Naive B cell (primary cell): ENCODE data around the gene CDK14. TPM values are rescaled to one million over a fixed set of nuclear protein-coding genes. Genes with fewer than 3 reads are reported as not detected.
"Not testable (repeated sequence)": the region's sequence is repeated elsewhere in the genome, so short reads cannot be mapped to it uniquely, and the experiment has no call there.

Experiments used
- ATAC-seq, 2 donors: fragments of 150-1000 bp; cut with Tn5 transposase; 2 replicates each; pipeline ENCODE4 v1.10.0; 2021; ENCODE audit warnings: low read depth in 2 of 2, mild to moderate bottlenecking in 2 of 2, moderate library complexity in 2 of 2
- DNase-seq: peaks from one replicate; pipeline ENCODE4 v3.0.0; 2022
- H3K27ac Mint-ChIP-seq, 6 donors: one replicate each; pipeline ENCODE4 v1.8.0; 2020 to 2022; ENCODE audit warnings: mild to moderate bottlenecking in 6 of 6, mixed read lengths in 6 of 6, moderate library complexity in 5 of 6, inconsistent platforms in 2 of 6
- H3K27me3 Mint-ChIP-seq, 3 donors: one replicate each; pipeline ENCODE4 v1.8.0; 2021 to 2022; ENCODE audit warnings: mixed read lengths in 3 of 3, mild to moderate bottlenecking in 1 of 3
- H3K36me3 Mint-ChIP-seq, 2 donors: one replicate each; pipeline ENCODE4 v1.8.0; 2020 to 2022; ENCODE audit warnings: mixed read lengths in 2 of 2, inconsistent platforms in 1 of 2, mild to moderate bottlenecking in 1 of 2
- H3K4me1 Mint-ChIP-seq, 3 donors: one replicate each; pipeline ENCODE4 v1.8.0; 2020 to 2022; ENCODE audit warnings: mixed read lengths in 3 of 3, inconsistent platforms in 1 of 3, mild to moderate bottlenecking in 1 of 3, moderate library complexity in 1 of 3
- H3K4me3 Mint-ChIP-seq, 8 donors: one replicate each; pipeline ENCODE4 v1.8.0; 2020 to 2022; ENCODE audit warnings: mild to moderate bottlenecking in 8 of 8, mixed read lengths in 8 of 8, moderate library complexity in 8 of 8, inconsistent platforms in 2 of 8
- H3K9me3 Mint-ChIP-seq, 7 donors: one replicate each; pipeline ENCODE4 v1.8.0; 2020 to 2022; ENCODE audit warnings: mixed read lengths in 7 of 7, mild to moderate bottlenecking in 5 of 7, inconsistent platforms in 2 of 7, moderate library complexity in 1 of 7
- polyA plus RNA-seq, 6 donors: library from polyadenylated mRNA; unstranded; fragments of 300-500 nt; fragmentation: Illumina TruSeq; gene quantifications; one replicate each; pipeline ENCODE4 v1.2.3, GENCODE V29; 2021; ENCODE audit warnings: low read depth in 6 of 6

The CDK14 gene
- polyA plus RNA-seq, 6 donors from 2014 or later: 22.8 to 55.5 (median 42.3) TPM

DNA sequence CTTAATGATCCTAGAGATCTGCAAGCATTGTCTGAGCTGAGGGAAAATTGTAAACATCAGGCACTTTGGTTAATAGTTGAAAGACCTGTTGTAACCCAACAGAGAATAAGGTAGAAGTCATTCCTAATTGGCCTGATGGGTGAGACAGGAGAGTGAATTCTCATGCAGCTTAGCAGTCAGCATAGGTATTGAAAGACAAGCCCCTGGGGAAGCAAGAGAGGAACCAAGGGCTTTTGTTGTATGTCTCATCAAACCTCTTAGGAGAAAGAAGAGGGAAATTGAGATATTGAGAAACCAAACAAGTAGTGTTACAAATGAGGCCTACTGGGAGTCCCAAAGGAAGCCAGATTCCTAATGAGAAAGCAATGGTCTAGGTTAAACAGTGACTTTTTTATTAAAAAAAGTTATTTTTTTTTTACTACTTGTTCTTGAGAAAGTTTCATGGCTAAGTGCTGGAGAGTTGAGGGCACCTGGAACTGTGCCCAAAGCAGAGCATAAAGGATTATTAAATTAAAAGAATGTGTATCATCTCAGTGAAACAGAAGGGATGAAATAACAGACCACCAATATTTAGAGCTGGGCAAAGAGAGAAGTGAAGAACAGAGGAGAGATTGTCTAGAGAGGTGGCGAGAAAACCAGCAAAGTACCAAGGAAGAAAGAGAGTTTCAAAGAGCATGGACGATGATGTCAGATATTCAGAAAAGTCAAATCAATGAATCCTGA lies 168.9 kb downstream of the CDK14 start:
- Mint-ChIP-seq H3K4me1 (peaks cover 49 to 73% (median 56%) of the 10 kb centered on the region in 3 donors), H3K9me3 (peaks cover 0 to 26% (median 20%) of the 10 kb centered on the region in 7 donors), H3K4me3 (peak overlapping the region in 3 of 8 donors; percentile 2 to 42 (median 29)), H3K27me3 (no peaks in the 10 kb centered on the region), H3K36me3 (peaks cover 44 to 47% of the 10 kb centered on the region in 2 donors), H3K27ac (peak overlapping the region; percentile 21 to 85 (median 78))
- DNase-seq (no peak), ATAC-seq (peak in 1 of 2 donors; percentile 35)

- Mint-ChIP-seq H3K4me1 (peaks cover 50 to 70% (median 56%) of the 10 kb centered on the region in 3 donors), H3K4me3 (peak overlapping the region in 3 of 8 donors; percentile 17 to 53 (median 21)), H3K36me3 (peaks cover 57 to 59% of the 10 kb centered on the region in 2 donors), H3K27ac (peak overlapping the region in 3 of 6 donors; percentile 72 to 88 (median 77)), H3K9me3 (peaks cover 12 to 46% (median 39%) of the 10 kb centered on the region in 7 donors), H3K27me3 (no peaks in the 10 kb centered on the region)
- ATAC-seq (no peak), DNase-seq (no peak)
Observed at GRCh38 chr7:90766814-90767564, 170.9 kb downstream of the CDK14 start.

- Mint-ChIP-seq H3K9me3 (peaks cover 16 to 59% (median 51%) of the 10 kb centered on the region in 7 donors), H3K36me3 (peaks cover 56 to 61% of the 10 kb centered on the region in 2 donors), H3K27me3 (no peaks in the 10 kb centered on the region), H3K27ac (peak overlapping the region in 1 of 6 donors; percentile 43), H3K4me3 (no peak overlapping the region), H3K4me1 (peaks cover 50 to 64% (median 53%) of the 10 kb centered on the region in 3 donors)
- ATAC-seq (no peak), DNase-seq (no peak)
Observed at GRCh38 chr7:90768301-90768700, 172.2 kb downstream of the CDK14 start.

DNA sequence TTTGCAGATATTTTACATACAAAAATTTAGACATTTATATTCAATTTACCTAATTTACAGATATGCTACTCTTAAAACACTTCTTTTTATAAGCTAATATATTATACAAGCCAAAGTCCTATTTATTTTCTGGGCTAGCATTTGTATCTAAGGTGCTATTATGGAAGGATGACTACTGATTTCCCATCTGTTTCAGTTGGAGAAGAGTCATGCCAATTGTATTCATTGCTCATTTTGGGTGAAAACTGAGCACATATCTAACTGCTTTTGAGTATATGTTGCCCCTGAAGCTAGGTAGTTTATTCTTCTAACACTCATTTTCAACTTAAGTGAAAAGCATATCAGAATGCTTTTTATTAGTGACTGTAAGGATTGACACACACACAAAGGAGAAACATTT lies 172.9 kb downstream of the CDK14 start:
- H3K4me1 Mint-ChIP-seq: peaks cover 47 to 57% (median 55%) of the 10 kb centered on the region in 3 donors
- no peaks in the 10 kb centered on the region for H3K27me3 Mint-ChIP-seq
- ATAC-seq (no peak), DNase-seq (no peak)
- peaks cover 56 to 61% of the 10 kb centered on the region in 2 donors for H3K36me3 Mint-ChIP-seq
- no peak overlapping the region for H3K4me3 Mint-ChIP-seq
- peaks cover 16 to 66% (median 57%) of the 10 kb centered on the region in 7 donors for H3K9me3 Mint-ChIP-seq
- H3K27ac Mint-ChIP-seq: no peak overlapping the region

- H3K4me3 Mint-ChIP-seq: peak overlapping the region in 1 of 8 donors; percentile 29
- not testable (repeated sequence) for H3K27me3 Mint-ChIP-seq, ATAC-seq, DNase-seq, H3K27ac Mint-ChIP-seq
- peaks cover 42 to 56% (median 51%) of the 10 kb centered on the region in 3 donors for H3K4me1 Mint-ChIP-seq
- peaks cover 53 to 65% of the 10 kb centered on the region in 2 donors for H3K36me3 Mint-ChIP-seq
- H3K9me3 Mint-ChIP-seq: peaks cover 16 to 69% (median 63%) of the 10 kb centered on the region in 7 donors
Observed at GRCh38 chr7:90769566-90769965, 173.4 kb downstream of the CDK14 start.

GRCh38 chr7:90771281-90771680 lies 175.2 kb downstream of the CDK14 start:
- peaks cover 32 to 48% (median 36%) of the 10 kb centered on the region in 3 donors for H3K4me1 Mint-ChIP-seq
- DNase-seq (no peak), ATAC-seq (no peak)
- peak overlapping the region in 4 of 8 donors; percentile 3 to 60 (median 40) for H3K4me3 Mint-ChIP-seq
- peaks cover 44 to 59% of the 10 kb centered on the region in 2 donors for H3K36me3 Mint-ChIP-seq
- H3K27me3 Mint-ChIP-seq: no peaks in the 10 kb centered on the region
- peak overlapping the region; percentile 9 to 92 (median 81) for H3K27ac Mint-ChIP-seq
- H3K9me3 Mint-ChIP-seq: peaks cover 16 to 73% (median 65%) of the 10 kb centered on the region in 7 donors

- ATAC-seq: peak; percentile 97
- H3K27ac Mint-ChIP-seq: peak overlapping the region; percentile 80 to 97 (median 90)
- no peaks in the 10 kb centered on the region for H3K27me3 Mint-ChIP-seq
- DNase-seq: peak; percentile 72
- H3K9me3 Mint-ChIP-seq: peaks cover 16 to 73% (median 61%) of the 10 kb centered on the region in 7 donors
- H3K4me1 Mint-ChIP-seq: peaks cover 26 to 39% (median 31%) of the 10 kb centered on the region in 3 donors
- H3K4me3 Mint-ChIP-seq: peak overlapping the region; percentile 1 to 81 (median 46)
- H3K36me3 Mint-ChIP-seq: peaks cover 37 to 48% of the 10 kb centered on the region in 2 donors
Observed at GRCh38 chr7:90772410-90772809, 176.3 kb downstream of the CDK14 start.

DNA sequence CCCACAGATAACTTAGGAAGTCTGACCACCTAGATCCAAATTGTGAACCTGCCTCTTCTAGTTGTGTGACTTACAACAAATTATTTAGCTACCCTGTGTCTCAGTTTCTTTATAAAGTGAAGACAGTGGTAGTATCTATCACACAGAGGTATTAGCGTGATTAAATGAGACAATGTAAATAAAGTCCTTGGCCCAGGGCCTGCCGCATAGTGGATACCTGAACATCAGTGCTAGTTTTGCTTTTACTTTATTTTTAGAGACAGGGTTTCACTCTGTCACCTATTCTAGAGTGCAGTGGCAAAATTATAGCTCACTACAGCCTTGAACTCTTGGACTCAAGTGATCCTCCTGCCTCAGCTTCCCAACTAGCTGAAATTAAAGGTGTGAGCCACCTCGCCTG lies 177.1 kb downstream of the CDK14 start:
- Mint-ChIP-seq H3K36me3 (peaks cover 29 to 39% of the 10 kb centered on the region in 2 donors), H3K27ac (peak overlapping the region in 1 of 6 donors; percentile 94), H3K9me3 (peaks cover 16 to 66% (median 59%) of the 10 kb centered on the region in 7 donors), H3K27me3 (no peaks in the 10 kb centered on the region), H3K4me3 (no peak overlapping the region), H3K4me1 (peaks cover 20 to 32% (median 31%) of the 10 kb centered on the region in 3 donors)
- ATAC-seq (no peak), DNase-seq (no peak)

- ATAC-seq: no peak
- Mint-ChIP-seq H3K27ac (no peak overlapping the region), H3K4me3 (peak overlapping the region in 1 of 8 donors; percentile 24)
Observed at GRCh38 chr7:90774706-90775105, 178.6 kb downstream of the CDK14 start.

GRCh38 chr7:90775383-90775965 lies 179.4 kb downstream of the CDK14 start:
- Mint-ChIP-seq H3K9me3 (peaks cover 14 to 54% (median 44%) of the 10 kb centered on the region in 7 donors), H3K36me3 (peaks cover 19 to 39% of the 10 kb centered on the region in 2 donors), H3K27ac (no peak overlapping the region), H3K4me1 (peaks cover 19 to 32% (median 30%) of the 10 kb centered on the region in 3 donors), H3K4me3 (no peak overlapping the region), H3K27me3 (no peaks in the 10 kb centered on the region)
- no peak for ATAC-seq
- DNase-seq: no peak

More at GRCh38 chr7:90774706-90775105, 178.6 kb downstream of the CDK14 start:
- no peaks in the 10 kb centered on the region for H3K27me3 Mint-ChIP-seq
- DNase-seq: no peak
- peaks cover 20 to 32% (median 31%) of the 10 kb centered on the region in 3 donors for H3K4me1 Mint-ChIP-seq
- peaks cover 27 to 37% of the 10 kb centered on the region in 2 donors for H3K36me3 Mint-ChIP-seq
- peaks cover 16 to 58% (median 51%) of the 10 kb centered on the region in 7 donors for H3K9me3 Mint-ChIP-seq

- DNase-seq: no peak
- no peaks in the 10 kb centered on the region for H3K27me3 Mint-ChIP-seq
- no peak overlapping the region for H3K4me3 Mint-ChIP-seq
- peaks cover 6 to 16% (median 15%) of the 10 kb centered on the region in 3 donors for H3K4me1 Mint-ChIP-seq
- no peak for ATAC-seq
- H3K9me3 Mint-ChIP-seq: peaks cover 4 to 43% (median 28%) of the 10 kb centered on the region in 7 donors
- no peak overlapping the region for H3K27ac Mint-ChIP-seq
- peaks cover 7 to 24% of the 10 kb centered on the region in 2 donors for H3K36me3 Mint-ChIP-seq
Observed at GRCh38 chr7:90777041-90777440, 180.9 kb downstream of the CDK14 start.

- Mint-ChIP-seq H3K9me3 (peaks cover 2 to 43% (median 27%) of the 10 kb centered on the region in 7 donors), H3K27me3 (no peaks in the 10 kb centered on the region), H3K4me3 (no peak overlapping the region), H3K4me1 (peaks cover 3 to 12% (median 10%) of the 10 kb centered on the region in 3 donors), H3K27ac (no peak overlapping the region), H3K36me3 (peaks cover 7 to 20% of the 10 kb centered on the region in 2 donors)
- ATAC-seq (no peak), DNase-seq (no peak)
Observed at GRCh38 chr7:90777465-90777864, 181.3 kb downstream of the CDK14 start.

GRCh38 chr7:90777886-90778285 lies 181.8 kb downstream of the CDK14 start:
- peaks cover 2 to 9% (median 8%) of the 10 kb centered on the region in 3 donors for H3K4me1 Mint-ChIP-seq
- no peak overlapping the region for H3K4me3 Mint-ChIP-seq
- no peak for ATAC-seq
- no peaks in the 10 kb centered on the region for H3K27me3 Mint-ChIP-seq
- peaks cover 0 to 42% (median 25%) of the 10 kb centered on the region in 7 donors for H3K9me3 Mint-ChIP-seq
- DNase-seq: no peak
- peaks cover 7 to 16% of the 10 kb centered on the region in 2 donors for H3K36me3 Mint-ChIP-seq
- no peak overlapping the region for H3K27ac Mint-ChIP-seq
